GM12864 (cell line): ENCODE data around the gene SEC16B.

Source experiments
- DNase-seq: peaks from one replicate; pipeline ENCODE4 v3.0.0-alpha.2; 2011; ENCODE audit warnings: low read depth
- H3K4me3 ChIP-seq: 2 replicates; pipeline ENCODE4 v1.5.1; 2011; ENCODE audit warnings: mild to moderate bottlenecking, low read depth, low read length, control low read depth
- TF ChIP-seq, protein P1 (sequence below): IDR thresholded peaks from 2 replicates; pipeline ENCODE4 v1.5.1; 2011; ENCODE audit warnings: low read depth, mild to moderate bottlenecking, moderate library complexity, low read length, control low read depth, inconsistent platforms; ENCODE audit errors: missing control alignments

Gene SEC16B

DNA sequence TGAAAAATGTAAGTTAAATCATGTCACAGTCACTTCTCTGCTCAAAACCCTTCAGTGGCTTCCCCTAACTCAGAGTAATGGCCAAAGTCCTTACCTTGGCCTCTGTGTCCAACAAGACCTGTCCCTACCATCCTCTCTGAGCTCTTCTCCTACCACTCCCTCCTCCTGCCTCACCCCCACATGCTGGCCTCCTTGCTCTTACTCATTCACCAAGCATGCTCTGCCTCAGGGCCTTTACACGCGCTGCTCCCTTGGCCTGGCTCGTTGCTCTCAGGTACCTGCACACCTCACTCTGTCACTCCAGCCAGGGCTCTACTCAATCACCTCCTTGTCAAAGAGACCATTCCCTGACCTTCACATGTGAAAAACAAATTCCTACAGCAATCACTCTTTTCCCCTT, 54.2 kb downstream of the SEC16B start:
- no peak for DNase-seq
- TF ChIP-seq, protein P1, sequence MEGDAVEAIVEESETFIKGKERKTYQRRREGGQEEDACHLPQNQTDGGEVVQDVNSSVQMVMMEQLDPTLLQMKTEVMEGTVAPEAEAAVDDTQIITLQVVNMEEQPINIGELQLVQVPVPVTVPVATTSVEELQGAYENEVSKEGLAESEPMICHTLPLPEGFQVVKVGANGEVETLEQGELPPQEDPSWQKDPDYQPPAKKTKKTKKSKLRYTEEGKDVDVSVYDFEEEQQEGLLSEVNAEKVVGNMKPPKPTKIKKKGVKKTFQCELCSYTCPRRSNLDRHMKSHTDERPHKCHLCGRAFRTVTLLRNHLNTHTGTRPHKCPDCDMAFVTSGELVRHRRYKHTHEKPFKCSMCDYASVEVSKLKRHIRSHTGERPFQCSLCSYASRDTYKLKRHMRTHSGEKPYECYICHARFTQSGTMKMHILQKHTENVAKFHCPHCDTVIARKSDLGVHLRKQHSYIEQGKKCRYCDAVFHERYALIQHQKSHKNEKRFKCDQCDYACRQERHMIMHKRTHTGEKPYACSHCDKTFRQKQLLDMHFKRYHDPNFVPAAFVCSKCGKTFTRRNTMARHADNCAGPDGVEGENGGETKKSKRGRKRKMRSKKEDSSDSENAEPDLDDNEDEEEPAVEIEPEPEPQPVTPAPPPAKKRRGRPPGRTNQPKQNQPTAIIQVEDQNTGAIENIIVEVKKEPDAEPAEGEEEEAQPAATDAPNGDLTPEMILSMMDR: no peak
- no peak overlapping the region for H3K4me3 ChIP-seq

DNA sequence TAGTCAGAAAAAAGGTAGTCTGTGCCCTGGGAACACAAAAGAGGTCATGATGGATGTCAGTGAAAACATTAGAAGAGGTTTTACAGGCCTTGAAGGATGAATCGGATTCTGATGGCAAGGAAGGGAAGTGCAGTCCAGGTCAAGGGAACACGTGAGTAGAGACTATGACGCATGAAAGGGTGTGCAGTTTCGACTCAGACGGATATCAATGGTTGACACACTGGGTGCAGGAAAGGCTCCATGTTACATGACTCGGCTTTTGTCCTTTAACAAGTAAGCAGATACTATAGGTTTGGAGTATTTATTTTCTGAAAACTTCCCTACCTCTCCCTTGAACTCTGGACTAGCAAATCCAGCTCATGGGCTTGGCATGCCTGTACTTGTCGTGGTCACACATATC, 55.3 kb downstream of the SEC16B start:
- H3K4me3 ChIP-seq: no peak overlapping the region
- TF ChIP-seq, protein P1: no peak
- no peak for DNase-seq

DNA sequence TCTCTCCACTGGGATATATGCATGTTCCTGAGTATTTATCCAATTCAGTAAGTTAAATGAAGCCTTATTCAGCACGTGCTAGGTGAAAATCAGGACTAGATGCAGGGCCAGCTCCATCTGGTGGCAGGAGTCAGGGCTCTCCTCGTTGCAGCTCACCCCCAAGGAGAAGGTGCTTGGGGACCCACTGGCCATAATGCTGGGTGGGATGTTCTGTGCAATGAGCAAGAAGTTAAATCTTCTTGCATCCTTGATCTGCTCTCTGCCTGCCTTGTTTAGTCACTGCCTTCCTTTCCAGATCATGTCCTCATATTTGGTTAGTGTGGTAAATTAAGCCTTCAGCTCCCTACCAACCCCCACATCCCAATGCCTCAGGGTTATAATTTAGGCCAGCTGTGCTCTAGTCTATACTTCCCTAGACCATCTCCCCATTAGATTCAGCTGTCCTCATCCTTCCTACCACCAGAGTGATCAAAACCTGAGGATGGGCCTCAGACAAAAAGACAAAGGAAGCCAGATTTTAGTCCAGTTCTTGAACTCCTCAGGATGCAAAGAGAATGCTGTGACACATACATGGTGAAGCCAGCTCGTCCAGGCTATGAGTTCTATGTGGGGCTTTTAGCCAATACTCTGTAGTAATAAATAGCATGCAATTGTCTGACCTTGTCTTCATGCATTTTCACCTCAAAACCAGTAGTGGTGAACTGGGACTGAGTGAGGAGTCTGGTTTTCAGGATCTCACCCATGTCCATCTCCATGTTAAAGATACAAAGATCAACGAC, 55.9 kb downstream of the SEC16B start:
- TF ChIP-seq, protein P1: peak; percentile 41
- no peak overlapping the region for H3K4me3 ChIP-seq
- DNase-seq: no peak

DNA sequence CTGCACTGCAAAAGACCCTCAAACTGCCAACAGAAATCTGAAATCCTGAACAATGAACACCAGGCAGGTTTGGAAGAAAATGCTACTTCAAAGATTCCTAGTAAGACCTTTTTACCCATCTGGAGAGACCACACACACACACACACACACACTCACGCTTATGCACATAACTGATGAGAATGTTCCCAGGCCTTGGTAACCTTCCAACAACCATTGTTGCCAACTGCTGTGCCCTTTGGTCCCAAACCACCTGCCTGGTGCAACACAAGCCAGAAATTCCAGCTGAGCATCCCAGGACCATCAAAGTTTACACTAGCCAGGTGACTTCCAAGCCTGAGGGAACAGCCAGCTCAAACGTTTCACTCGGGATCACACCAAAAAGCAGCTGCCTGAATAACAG, 56.9 kb downstream of the SEC16B start:
- TF ChIP-seq, protein P1: no peak
- no peak overlapping the region for H3K4me3 ChIP-seq
- DNase-seq: no peak

DNA sequence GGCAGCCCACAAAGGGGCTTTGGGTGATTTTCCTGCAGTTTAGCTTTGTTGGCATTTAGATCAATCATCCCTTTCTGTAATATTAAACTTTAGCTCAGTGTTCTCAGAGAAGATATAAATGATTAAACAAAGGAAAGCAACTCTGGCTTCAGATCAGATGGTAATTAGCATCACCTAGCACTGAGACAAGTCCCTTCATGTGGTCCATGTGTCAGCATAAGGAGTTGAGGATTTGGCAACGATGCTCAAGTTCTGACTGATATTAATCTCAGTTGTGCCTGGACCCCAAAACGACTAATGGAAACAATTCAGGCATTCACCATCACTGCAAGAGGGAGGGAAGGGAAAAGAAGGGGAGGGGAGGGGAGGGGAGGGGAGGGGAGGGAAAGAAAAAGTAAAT, 60.4 kb downstream of the SEC16B start:
- H3K4me3 ChIP-seq: no peak overlapping the region
- no peak for DNase-seq
- TF ChIP-seq, protein P1: no peak

DNA sequence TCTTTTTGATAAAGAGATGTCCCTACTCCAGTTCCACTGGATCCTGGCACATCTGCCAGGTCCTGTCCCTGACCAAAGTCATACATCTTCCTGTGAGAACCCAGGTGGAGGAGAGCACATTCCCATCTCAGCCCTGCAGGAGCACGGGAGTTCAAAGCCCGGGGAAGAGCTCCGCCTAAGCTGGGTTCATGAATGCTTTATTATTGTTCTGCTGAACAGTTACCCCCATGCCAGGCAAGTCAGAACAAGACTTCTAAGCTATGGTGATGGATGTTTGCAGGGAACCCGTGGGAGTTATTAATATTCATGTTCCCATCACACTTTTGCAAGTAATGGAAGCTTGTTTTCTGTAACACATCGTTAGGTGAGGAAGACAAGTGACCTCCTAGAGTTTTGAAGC, 62.9 kb downstream of the SEC16B start:
- DNase-seq: no peak
- no peak overlapping the region for H3K4me3 ChIP-seq
- TF ChIP-seq, protein P1: no peak

DNA sequence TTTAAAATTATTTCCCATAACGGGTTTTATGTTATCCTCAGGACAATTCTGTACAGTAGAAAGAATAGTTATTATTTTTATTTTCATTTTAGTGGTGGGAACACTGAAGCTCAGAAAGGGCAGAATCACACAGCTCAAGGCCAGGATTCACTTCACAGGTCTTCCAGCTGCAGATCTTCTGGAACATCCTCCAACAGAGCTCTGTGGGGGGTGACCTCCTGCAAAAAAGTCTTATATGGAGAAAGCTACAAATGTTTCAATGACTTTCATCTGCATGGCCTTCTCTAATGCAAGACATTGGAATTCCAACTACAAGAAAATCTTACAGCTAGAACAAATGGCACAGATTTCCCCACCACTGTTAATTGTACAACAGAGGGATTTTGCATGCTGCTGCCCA, 64.2 kb downstream of the SEC16B start:
- TF ChIP-seq, protein P1: no peak
- no peak for DNase-seq

More for the DNA sequence above, 64.2 kb downstream of the SEC16B start:
- H3K4me3 ChIP-seq: no peak overlapping the region
